HTERT RPE-1 (cell line): ENCODE measurements around the gene DIPK2B.

Source experiments
- in situ Hi-C: fragments of 300-500 bp; cut with MboI; formaldehyde crosslinking; loops from 4 replicates; pipeline ENCODE4 v1.14.3; 2020; ENCODE audit warnings: low sequenced_read_pairs

DIPK2B gene, protein sequence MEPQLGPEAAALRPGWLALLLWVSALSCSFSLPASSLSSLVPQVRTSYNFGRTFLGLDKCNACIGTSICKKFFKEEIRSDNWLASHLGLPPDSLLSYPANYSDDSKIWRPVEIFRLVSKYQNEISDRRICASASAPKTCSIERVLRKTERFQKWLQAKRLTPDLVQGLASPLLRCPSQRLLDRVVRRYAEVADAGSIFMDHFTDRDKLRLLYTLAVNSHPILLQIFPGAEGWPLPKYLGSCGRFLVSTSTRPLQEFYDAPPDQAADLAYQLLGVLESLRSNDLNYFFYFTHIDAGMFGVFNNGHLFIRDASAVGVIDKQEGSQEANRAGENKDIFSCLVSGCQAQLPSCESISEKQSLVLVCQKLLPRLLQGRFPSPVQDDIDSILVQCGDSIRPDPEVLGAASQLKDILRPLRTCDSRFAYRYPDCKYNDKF

DNA sequence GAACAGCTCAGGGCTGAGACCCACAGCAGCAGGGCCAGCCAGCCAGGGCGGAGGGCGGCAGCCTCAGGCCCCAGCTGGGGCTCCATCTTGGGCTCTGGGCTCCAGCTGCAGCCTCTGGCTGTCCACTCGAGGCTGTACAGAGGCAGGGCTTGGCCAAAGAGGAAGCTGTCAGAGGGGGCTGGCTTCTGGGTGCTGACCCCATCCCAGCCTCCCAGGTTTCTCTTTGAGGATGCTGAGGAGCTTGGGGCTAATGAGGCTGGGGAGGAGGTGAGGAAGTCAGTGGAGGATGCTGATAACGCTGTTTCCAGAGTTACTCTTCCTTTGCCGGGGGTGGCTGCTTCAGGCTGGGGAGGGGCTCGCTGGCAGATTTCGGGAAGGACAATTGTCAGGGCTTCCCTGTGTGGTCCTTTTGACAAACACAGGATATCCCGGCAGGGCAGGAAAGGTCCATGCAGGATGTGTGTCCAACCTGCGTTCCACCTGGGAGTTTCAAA is at the start of gene DIPK2B:
DIPK2B (minus strand) TSS at position 136 of the 494 bp plus-strand sequence; CDS start at position 86, 50 bp downstream.
- in situ Hi-C loops = no loop called here

DNA sequence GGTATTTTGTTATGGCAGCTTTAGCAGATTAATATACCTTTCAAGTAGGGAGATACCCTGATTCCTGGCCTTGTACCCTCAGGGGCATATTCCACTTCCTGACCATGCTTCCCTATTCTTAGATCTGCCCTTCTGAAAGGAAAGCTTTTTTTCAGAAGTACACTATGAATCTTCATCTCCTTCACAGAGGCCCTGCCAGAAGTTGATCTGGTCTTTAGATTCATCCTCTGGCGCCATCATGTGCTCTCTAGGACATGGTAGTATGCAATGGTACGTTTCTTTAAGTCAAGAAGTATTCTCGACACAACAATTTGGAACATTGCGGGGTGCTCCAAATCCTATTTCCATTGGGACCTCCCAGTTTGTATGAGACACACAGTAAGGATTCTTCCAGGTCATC is 39.6 kb upstream of the DIPK2B start:
- in situ Hi-C loops = no loop called here

DNA sequence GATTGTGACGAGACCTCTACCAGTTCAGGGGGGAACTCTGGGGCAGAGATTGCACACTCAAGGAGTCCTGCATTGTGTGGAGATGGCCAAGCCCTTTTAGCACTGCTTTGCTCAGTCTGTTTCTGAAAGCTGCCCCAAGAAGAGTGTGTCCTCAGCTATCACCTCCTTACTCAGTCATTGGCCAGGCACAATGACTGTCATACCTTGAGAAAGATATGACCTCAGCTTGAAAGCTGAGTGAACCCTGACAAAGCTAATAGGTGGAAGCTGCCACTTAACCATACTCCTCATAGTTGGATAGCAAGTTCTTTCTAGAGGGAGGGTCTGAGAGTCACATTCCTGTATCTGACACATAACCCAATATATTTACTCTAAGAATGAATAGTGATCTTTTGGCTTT is 37.8 kb upstream of the DIPK2B start:
- in situ Hi-C loops = no loop called here

DNA sequence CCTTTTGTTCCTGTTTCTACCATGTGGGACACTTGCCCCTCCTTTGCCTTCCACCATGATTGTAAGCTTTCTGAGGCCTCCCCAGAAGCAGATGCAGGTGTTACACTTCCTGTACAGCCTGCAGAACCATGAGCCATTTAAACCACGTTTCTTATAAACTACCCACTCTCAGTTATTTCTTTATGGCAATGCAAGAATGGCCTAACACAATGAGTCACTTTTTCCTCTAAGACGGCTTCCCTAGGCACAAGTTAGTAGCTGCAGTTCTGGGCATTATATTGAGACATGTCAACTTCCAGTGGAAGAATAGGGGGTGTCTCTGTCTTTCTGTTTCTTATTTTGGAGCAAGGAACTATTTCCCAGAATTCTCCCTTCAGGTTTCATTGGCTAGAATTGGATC is 32.9 kb upstream of the DIPK2B start:
- in situ Hi-C loops = no loop called here

DNA sequence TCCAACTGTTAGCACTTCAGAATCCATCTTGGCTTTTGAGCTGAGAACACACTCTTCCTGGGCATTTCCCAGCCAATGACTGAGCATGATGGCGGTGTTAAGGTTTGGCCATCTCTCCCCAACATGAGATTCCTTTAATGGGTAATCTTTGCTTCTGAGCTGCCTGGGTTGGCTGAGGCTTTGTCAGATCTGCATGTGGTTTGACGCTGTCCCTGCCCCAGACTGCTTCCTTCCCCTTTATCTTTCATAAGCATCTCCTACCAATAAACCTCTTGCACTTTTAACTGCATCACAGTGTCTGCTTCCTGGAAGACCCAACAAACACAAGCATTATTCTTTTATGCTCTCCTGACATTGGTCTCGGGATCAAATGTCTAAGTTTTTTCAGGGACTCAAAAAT is 31.5 kb upstream of the DIPK2B start:
- in situ Hi-C loops = no loop called here

DNA sequence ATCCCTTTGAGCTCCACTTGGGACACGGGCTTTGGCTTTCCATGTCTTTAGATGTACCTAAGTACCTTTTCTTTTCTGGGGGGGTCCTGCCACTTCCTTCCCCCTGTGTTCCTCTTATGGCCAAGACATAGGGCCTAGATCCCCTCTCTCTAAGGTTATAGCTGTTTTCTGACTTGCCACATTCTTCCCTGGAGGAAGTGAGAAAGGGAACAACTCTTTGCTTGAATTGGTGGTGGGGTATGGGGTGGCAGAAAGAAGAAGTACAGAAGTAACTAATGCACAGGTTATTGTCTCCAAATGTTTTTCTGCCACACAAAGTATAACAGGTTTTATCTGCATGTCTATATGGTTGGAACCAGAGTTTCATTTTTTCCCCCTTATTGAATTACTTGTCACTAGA is 29.7 kb upstream of the DIPK2B start:
- in situ Hi-C loops = no loop called here

DNA sequence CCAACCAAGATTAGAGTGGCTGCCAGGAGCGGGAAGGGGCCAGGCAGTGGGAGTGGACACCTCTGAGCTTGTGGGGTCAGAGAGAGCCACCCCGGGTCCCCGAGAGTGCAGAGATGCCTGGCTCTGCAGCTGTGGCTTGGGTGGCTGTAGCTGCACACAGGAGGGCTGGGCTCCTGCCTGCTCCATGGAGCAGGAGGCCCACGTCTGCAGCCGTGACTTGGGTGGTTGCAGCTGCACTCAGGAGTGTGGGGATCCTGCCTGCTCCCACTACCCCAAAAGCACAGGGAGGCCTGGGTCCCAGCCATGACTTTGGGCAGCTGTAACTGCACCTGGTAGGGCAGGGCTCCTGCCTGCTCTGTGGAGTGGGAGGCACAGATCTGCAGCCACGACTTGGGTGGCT is 28.7 kb upstream of the DIPK2B start:
- in situ Hi-C loops = no loop called here

DNA sequence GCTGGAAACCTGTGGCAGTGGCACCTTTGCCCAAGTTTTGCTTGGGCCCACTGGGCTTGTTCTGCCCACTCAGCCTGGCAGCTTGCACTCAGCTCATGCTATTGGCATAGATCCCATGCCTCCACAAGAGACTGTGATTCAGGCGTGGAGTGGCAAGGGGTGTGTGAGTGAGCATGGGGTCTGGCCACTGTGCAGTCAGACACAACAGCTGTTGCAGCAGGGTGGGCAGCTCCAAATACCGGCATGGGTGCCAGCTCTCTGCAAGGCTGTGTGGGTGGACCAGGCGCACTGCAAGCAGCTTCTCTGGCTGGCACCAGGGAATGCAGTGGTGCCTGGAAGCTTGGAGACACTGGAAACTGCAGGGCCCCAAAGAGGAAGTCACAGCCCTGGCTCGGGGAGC is 27.4 kb upstream of the DIPK2B start:
- in situ Hi-C loops = no loop called here

DNA sequence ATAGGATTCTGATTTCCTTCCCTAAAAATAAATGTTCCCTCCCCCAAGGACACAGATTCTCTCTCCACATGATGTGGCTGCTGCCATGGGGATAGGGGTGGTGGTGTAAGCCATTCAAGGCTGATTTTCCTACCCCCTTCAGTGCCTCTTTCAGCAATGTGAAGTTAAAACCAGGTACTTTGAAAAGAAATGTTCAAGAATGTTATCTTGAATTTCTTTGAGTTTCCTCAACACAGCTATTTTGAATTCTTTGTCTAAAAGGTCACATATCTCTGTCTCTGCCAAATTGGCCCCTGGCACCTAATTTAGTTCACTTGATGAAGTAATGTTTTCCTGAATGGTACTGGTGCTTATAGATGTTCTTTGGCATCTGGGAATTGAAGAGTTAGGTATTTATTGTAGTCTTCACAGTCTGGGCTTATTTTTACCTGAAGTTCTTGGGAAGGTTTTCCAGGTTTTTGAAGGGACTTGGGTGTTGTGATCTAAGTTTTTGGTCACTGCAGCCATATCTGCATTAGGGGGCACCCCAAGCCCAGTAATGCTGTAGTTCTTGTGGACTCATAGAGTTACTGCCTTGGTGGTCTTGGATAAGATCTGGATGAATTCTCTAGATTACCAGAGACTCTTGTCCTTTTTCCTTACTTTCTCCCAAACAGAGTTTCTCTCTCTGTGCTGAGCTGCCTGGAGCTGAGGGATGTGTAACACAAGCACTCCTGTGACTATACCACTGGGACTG is 7.6 kb upstream of the DIPK2B start:
- in situ Hi-C loops = no loop called here

DNA sequence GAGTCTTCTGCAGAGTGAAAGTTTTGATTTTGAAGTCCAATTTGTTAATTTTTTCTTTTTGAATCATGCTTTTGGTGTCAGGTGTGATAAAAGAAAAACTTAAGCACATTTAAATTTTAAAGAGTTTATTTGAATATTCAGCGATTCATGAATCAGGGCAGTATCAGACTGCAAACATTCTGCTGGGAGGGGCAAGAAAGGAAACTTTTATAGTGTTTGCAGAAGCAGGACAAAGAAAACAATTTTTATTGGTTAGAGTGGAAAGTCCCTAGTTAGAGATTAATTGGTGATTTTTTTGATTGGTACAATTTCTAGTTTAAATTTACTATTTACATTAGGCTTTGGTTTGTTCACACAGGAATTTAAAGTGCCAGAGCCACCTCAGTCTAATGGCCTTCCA is 1.5 kb upstream of the DIPK2B start:
- in situ Hi-C loops = no loop called here

DNA sequence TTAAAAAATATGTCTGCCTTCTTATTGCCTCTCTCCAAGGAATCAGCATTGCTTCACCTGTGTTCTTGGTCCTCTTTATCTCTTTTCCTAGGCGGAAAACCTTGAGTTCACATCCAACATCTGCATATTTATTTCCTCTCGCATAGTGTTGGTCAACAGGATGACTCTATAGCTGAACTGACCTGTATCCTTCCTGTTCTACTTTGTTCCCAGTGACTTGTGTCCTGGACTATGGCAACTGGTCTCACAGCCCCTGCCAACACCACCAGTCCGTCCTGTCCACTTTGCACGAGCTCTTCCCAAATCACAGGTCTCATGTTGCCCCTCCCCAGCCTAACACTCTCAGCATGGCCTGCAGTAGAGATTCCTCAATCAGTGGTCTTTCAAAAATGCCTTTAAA is 2.0 kb downstream of the DIPK2B start:
- in situ Hi-C loops = no loop called here

DNA sequence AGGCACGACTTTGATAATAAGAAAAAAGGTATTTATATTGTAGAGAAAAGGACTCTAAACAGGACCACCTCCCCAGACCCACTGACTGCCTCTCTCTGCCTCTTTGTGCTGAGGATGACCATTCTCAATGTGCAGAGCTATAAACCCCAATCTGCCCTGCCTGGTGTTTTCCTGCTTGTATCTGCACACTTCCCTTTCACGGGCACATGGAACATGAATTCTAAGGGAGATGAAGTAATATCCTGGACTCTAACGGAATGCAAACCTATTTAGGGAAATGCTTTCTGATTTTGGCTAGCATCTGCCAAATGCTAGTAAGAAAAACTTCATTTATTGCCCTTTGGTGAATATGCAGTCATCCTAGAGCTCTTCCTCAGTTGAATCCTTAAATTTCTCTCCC is 2.4 kb downstream of the DIPK2B start:
- in situ Hi-C loops = no loop called here

DNA sequence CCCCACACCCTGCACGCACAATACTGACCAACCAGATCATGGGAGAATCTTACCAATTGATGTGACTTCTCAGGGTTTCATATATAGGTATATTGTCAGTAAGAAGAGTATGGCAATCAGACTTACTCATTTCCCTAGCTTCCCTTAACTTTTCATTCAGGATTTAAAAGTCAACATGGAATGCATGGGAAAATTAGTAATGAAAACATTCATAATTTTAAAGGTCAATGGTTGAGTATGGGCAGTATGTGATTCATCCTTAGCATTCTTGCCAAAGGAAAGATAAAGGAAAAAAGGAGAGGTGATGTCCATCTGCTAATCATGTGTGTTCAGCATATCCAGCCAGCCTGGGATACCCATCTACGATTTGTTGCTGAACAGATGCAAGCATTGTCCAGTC is 4.0 kb downstream of the DIPK2B start:
- in situ Hi-C loops = no loop called here

DNA sequence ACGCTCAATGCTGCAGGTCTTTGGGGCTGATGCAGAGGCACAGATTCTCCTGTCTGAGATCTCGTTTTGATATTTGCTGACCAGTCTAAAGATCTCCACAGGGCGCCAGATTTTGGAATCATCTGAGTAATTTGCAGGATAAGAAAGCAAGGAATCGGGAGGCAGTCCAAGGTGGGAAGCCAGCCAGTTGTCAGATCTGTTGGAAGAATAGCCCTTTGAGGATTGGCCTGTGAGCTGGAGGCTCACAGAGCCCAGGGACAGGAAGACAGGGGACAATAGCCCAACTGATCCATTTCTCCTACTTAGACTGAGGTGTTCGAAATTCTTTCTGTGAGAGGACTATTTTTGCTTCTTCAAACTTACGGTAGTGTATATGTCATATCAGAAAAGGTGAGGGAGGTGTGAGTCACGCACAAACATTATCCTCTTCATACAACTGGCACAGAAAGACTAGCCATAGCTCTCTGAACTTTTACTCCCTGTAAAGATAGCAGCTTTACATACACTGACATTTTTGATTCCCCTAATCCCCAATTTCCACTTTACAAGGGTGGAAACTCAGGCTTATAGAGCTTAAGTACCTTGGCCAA is 8.8 kb downstream of the DIPK2B start:
- in situ Hi-C loops = no loop called here

DNA sequence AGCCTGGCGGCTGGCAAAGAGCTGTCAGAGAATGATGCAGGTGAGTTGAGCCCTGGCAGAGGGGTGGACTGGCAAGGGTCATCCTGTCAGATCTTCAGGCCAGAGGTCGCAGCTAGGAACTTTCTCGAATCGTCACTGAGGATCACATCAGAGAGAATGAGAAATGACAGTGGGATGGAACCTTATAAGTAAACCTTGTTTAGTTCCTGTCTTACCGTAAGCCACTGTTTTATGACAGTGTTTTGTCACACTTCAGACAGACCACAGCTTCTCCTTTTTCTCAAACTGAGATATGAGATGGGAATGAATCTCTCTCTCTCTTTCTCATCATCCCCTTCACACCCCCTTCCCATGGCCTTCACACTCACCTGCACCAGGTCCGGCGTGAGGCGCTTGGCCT is 9.3 kb downstream of the DIPK2B start:
- in situ Hi-C loops = no loop called here

DNA sequence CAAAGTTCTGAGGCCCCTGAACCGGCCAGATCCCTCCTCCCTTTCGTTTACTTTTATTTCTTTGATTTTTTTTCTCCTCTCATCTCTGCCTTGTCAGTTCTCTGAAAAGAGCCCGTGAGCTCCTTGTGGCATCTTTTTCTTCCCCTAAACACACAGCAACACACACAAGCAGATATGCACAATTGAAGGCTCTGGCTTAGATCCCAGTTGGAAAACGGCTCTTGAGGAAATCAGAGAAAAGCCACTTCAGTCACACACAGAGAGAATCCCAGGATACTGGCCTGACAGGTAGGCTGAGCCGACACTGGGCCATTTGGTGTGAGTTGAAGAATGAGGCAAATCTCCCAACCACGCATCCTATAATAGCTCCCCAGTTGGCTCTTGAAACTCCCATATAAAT is 12.9 kb downstream of the DIPK2B start:
- in situ Hi-C loops = no loop called here

DNA sequence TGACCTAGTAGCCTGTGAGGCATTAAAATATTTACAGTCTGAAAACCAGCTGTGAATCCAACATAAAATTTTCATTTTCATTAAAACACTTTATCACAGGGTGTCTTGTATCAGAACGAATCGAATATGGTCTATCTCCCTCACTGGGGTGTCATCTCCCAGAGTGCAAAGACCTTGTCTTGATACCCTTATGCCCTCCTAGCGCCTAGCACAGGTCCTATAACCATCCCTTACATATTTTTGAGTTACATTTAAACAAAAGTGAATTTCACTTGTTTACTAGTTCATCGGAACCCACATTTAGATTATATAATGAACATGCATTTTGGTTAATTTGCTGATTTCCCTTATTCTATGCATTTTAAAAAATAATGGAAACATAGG is 14.0 kb downstream of the DIPK2B start:
- in situ Hi-C loops = no loop called here

DNA sequence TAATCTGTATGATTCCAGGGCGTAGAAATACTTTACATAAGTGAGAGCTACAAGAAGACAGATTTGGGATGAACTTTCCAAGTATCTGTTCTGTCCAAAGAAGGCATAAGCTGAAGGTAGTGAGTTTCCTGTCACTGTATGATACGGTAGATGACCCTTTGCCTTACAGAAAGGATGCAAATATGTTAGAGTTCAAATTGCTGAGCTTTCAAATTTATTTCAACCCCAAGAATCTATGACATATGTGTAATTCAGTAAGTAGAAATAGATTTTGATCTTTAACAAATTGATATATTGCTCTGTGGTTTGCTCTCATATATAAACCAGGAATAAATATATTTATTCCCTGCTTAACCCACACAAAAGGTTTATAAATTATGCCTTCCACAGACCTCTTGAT is 16.5 kb downstream of the DIPK2B start:
- in situ Hi-C loops = no loop called here

DNA sequence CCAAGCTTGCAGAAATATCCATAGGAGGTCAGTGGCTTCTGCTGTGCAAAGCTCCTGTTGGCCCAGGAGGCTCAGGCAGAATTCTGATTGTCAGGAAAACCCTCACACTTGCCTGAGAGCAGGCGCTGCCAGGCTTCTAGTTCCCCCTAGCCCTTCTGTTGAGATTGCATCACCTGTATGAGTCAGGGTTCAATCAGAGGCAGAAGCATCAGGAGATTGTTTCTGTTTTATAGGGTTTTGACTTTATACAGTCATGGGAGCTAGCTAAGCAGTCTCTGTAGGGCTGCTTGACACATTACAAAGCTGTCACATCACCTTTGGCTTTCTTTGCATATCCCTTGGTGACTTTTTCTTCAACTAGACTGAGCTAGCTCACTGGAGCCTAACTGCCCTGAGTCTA is 27.8 kb downstream of the DIPK2B start:
- in situ Hi-C loops = no loop called here

DNA sequence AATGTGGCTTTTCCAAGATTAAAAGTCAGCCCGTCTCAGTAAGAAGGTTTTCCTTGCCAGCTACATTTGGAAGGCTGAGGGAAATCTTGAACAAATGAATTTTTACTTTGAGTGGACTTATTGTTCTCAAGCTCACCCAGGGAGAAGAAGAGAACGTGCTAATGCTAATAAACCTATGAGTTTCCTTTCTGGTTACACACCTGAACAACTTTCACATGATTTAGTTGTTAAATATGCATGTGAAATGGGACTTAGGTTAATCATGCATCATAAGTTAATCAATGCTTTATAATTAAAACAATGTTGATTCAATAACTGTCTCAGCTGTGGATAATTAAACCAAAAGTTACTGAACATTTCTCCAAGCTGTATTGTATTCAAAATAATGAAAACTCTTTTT is 33.9 kb downstream of the DIPK2B start:
- in situ Hi-C loops = no loop called here

DNA sequence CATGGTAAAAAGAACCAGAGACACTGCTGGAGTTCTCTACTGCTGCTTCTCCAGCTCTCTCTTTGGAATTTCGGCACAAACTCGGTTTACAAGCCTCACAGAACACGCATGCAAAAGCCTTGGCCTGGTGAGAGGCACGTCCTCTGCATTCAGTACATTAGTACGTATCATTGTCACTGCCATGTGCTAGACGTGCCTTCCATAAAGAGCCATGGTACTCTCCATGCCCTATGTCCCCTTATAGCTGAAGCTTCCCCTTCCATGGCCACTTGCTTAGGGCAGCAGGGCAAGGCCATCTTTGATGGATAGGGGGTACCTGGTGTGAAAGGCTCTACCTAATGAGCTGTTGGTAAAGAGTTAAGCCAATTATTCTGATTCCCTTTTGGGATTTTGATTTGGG is 35.0 kb downstream of the DIPK2B start:
- in situ Hi-C loops = no loop called here

DNA sequence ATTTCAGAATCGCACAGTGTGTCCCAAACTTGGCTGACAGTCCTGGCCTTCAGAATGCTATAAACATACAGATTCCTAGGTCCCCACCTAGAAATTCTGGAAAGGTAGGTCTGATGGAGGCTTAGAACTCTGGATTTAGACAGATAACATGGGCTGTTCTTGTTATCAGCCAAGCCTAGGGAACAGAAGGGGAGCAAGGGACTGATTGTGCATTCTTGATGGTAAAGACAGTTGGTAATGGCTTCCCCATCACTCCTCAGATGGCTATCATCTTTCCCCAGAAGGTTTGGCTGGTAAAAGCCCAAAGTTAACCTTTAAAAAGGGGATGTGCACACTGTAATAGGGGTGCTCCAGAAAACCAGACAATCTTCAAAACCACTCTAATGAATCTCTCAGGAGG is 35.7 kb downstream of the DIPK2B start:
- in situ Hi-C loops = no loop called here
